Hair follicle dermal papilla cell (primary cell): ENCODE measurements around the gene S100A13. TPM values are rescaled to one million over a fixed set of nuclear protein-coding genes. Genes with fewer than 3 reads are reported as not detected.

Source experiments
- total RNA-seq: library from RNA; depleted of rRNA; stranded (reverse); fragments of >200 nt; gene quantifications from 2 replicates; pipeline ENCODE4 v1.2.3, GENCODE V29; 2012

S100A13 gene
- total RNA-seq = 71.1 and 103 TPM in 2 replicates

GRCh38 chr1:153626904-153627714, at the start of gene S100A13:
Gene S100A13 (minus strand): TSS chr1:153627505. CDS start chr1:153626472, 1,033 bp downstream.

GRCh38 chr1:153670859-153671627, 43.7 kb upstream of the S100A13 start, which contains the start of gene ILF2:
Gene ILF2 (minus strand): TSS chr1:153670993. CDS start chr1:153670922, 71 bp downstream.

GRCh38 chr1:153658400-153659174, 31.3 kb upstream of the S100A13 start, which contains the start of gene SNAPIN:
Gene SNAPIN (plus strand): TSS chr1:153658703. CDS start chr1:153658744, 41 bp downstream.

GRCh38 chr1:153633754-153634665, 6.7 kb upstream of the S100A13 start, which contains the start of gene CHTOP:
Gene CHTOP (plus strand): TSS chr1:153634066. CDS start chr1:153636589, 2,523 bp downstream.

GRCh38 chr1:153627715-153628626, 666 bp upstream of the S100A13 start, which contains the start of gene S100A1:
Gene S100A1 (plus strand): TSS chr1:153628434. CDS start chr1:153630522, 2,088 bp downstream.

GRCh38 chr1:153616144-153616916, 11.0 kb downstream of the S100A13 start, which contains the start of gene S100A14:
Gene S100A14 (minus strand): TSS chr1:153616325. CDS start chr1:153615858, 467 bp downstream.

GRCh38 chr1:153612755-153613331, 14.5 kb downstream of the S100A13 start, which contains the start of gene S100A16:
Gene S100A16 (minus strand): TSS chr1:153613137. CDS start chr1:153608151, 4,986 bp downstream.

Other genes starting within 250 kb of the S100A13 start
- gene S100A8, start 236.4 kb downstream of the S100A13 start, total RNA-seq = not detected in 2 replicates
- not detected in 2 replicates for gene S100A7A, start 211.0 kb downstream of the S100A13 start, total RNA-seq
- not detected in 2 replicates for gene S100A7, start 166.9 kb downstream of the S100A13 start, total RNA-seq
- 1,038 and 1,069 TPM in 2 replicates for gene S100A6, start 91.5 kb downstream of the S100A13 start, total RNA-seq
- not detected in 2 replicates for gene S100A5, start 86.6 kb downstream of the S100A13 start, total RNA-seq
- gene S100A4, start 81.7 kb downstream of the S100A13 start, total RNA-seq = 874 and 1,480 TPM in 2 replicates
- 6.3 and 6.6 TPM in 2 replicates for gene S100A3, start 78.2 kb downstream of the S100A13 start, total RNA-seq
- gene S100A2, start 61.7 kb downstream of the S100A13 start, total RNA-seq = 3.4 and 6.8 TPM in 2 replicates
- 157 and 225 TPM in 2 replicates for gene S100A16, start 14.4 kb downstream of the S100A13 start, total RNA-seq
- 0.36 and 0.65 TPM in 2 replicates for gene S100A14, start 11.2 kb downstream of the S100A13 start, total RNA-seq
- gene S100A1, start 929 bp upstream of the S100A13 start, total RNA-seq = not detected in 2 replicates
- gene CHTOP, start 6.6 kb upstream of the S100A13 start, total RNA-seq = 44.3 and 53.1 TPM in 2 replicates
- 45.8 and 56.8 TPM in 2 replicates for gene SNAPIN, start 31.2 kb upstream of the S100A13 start, total RNA-seq
- 116 and 124 TPM in 2 replicates for gene ILF2, start 43.5 kb upstream of the S100A13 start, total RNA-seq
- under 0.01 TPM in 1 of 2 replicates, not detected in the other for gene NPR1, start 51.2 kb upstream of the S100A13 start, total RNA-seq
- gene INTS3, start 100.5 kb upstream of the S100A13 start, total RNA-seq = 44.7 and 53.4 TPM in 2 replicates
- gene SLC27A3, start 147.9 kb upstream of the S100A13 start, total RNA-seq = 9.5 and 14.3 TPM in 2 replicates